OCI-LY7 (cell line): Measurements from ENCODE around the gene IQGAP2.

Experiments used
- EZH2phosphoT487 ChIP-seq: fragments of 200-600 bp; sonication (generic); IDR thresholded peaks from 2 replicates; pipeline ENCODE4 v1.6.1; 2018; ENCODE audit warnings: low read depth, borderline replicate concordance, mild to moderate bottlenecking, mixed run types, antibody characterized with exemption, low read length, moderate library complexity, mixed read lengths
- TF ChIP-seq, protein P1 (sequence below): fragments of 200-600 bp; sonication (generic); conservative IDR thresholded peaks from 2 replicates; pipeline ENCODE4 v1.5.1; 2014; ENCODE audit warnings: mild to moderate bottlenecking, antibody characterized with exemption, low read length, moderate library complexity, mixed read lengths

DNA sequence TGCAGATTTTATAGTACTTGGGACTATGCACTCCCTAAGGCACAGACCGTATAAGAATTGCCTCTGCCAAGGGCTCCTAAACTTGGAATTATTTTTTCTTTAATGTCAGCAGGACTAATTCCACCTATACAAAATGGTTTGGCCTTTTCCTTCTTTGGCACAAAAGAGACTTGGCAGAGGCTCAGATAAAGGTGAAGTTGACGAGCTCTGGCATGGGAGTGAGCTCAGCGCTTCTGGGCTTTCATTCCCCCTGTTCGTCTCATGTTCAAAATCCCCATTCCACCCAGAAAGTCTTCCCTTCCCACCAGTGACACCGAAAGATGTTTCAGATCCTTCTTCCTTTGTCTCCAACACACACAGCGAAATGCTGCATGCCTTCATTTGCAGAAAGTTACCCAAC, 158.9 kb downstream of the IQGAP2 start:
- TF ChIP-seq, protein P1, sequence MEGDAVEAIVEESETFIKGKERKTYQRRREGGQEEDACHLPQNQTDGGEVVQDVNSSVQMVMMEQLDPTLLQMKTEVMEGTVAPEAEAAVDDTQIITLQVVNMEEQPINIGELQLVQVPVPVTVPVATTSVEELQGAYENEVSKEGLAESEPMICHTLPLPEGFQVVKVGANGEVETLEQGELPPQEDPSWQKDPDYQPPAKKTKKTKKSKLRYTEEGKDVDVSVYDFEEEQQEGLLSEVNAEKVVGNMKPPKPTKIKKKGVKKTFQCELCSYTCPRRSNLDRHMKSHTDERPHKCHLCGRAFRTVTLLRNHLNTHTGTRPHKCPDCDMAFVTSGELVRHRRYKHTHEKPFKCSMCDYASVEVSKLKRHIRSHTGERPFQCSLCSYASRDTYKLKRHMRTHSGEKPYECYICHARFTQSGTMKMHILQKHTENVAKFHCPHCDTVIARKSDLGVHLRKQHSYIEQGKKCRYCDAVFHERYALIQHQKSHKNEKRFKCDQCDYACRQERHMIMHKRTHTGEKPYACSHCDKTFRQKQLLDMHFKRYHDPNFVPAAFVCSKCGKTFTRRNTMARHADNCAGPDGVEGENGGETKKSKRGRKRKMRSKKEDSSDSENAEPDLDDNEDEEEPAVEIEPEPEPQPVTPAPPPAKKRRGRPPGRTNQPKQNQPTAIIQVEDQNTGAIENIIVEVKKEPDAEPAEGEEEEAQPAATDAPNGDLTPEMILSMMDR, result no peak
- TF ChIP-seq EZH2phosphoT487, result no peak
